ENCODE results near the gene CEP120. TPM values are rescaled to one million over a fixed set of nuclear protein-coding genes. Genes with fewer than 3 reads are reported as not detected.

Gene CEP120
- total and polyA plus RNA-seq, 2 of the 4 experiments (the other 2 are of a cell fraction) = 6.7 to 46.1 TPM

GRCh38 chr5:123298335-123299030, 124.7 kb downstream of the CEP120 start:
- H3K9me3 ChIP-seq (ENCODE audit: control insufficient read depth, insufficient read depth, low read length) = 0 out of 2 replicates have a peak, but pooled peaks cover 2% of the 10 kb centered on the region
- WGBS, 2 experiments (ENCODE audit: extremely low coverage in 2 of 2, insufficient read length in 1 of 2) = no CpG with 5 or more reads among the region's 2 CpGs
- H2AK5ac ChIP-seq (ENCODE audit: low read depth, low read length) = no peak overlapping the region
- H3K79me1 ChIP-seq (ENCODE audit: low read depth in 1 of 2, low read length in 2 of 2) = no peaks in the 10 kb centered on the region
- in situ Hi-C loops (cut with MboI; ENCODE audit: low sequenced_read_pairs) = no loop called here
- DNase-seq (no peak), ATAC-seq (ENCODE audit: low read depth) (no peak)
- no peaks in the 10 kb centered on the region for H4K20me1 ChIP-seq (ENCODE audit: insufficient read depth, low read length)
- no peak overlapping the region for H2BK5ac ChIP-seq (ENCODE audit: low read depth, low read length, poor library complexity, severe bottlenecking)
- H2AFZ ChIP-seq (replicated peaks; ENCODE audit: low read length, poor library complexity) = no peak overlapping the region
- H2BK120ac ChIP-seq (ENCODE audit: low read depth, low read length) = no peak overlapping the region
- H3K4me2 ChIP-seq (ENCODE audit: low read depth, low read length) = no peak overlapping the region
- ChIA-PET POLR2A (ENCODE audit: unreplicated experiment) (no interaction called here), CTCF (interaction anchor here (0.5 kb wide), 1 partner anchor 13 kb away, joined by 6 read pairs; no protein-coding TSS in a partner anchor)
- dilution Hi-C loops (cut with HindIII; ENCODE audit: low sequenced_read_pairs, unreplicated experiment) = no loop called here
- H3K9me1 ChIP-seq (ENCODE audit: insufficient read depth, low read length) = no peaks in the 10 kb centered on the region
- H3K9ac ChIP-seq (ENCODE audit: low read depth, low read length) = no peak overlapping the region
- TF ChIP-seq POLR2A (IDR thresholded peaks at IDR 0.05; ENCODE audit: low read depth, low read length) (no peak), RFX5 (IDR thresholded peaks at IDR 0.05; ENCODE audit: low read depth, low read length) (no peak), CHD1 (IDR thresholded peaks at IDR 0.05; ENCODE audit: low read depth, low read length) (no peak), SMC3 (IDR thresholded peaks at IDR 0.05; ENCODE audit: low read depth, low read length) (no peak), MAZ (IDR thresholded peaks at IDR 0.05; ENCODE audit: borderline replicate concordance, low read depth, low read length) (no peak), MAFK (IDR thresholded peaks at IDR 0.05; ENCODE audit: low read depth, low read length) (no peak), RCOR1 (IDR thresholded peaks at IDR 0.05; ENCODE audit: insufficient replicate concordance, low read length) (no peak), CEBPB (IDR thresholded peaks at IDR 0.05; ENCODE audit: low read depth, low read length) (no peak), FOS (IDR thresholded peaks at IDR 0.05; ENCODE audit: low read depth, low read length) (no peak), MXI1 (IDR thresholded peaks at IDR 0.05; ENCODE audit: borderline replicate concordance, low read depth, low read length) (no peak), BHLHE40 (IDR thresholded peaks at IDR 0.05; ENCODE audit: low read depth, low read length) (no peak), RAD21 (IDR thresholded peaks at IDR 0.05; ENCODE audit: low read length) (no peak), NFE2L2 (IDR thresholded peaks at IDR 0.05; ENCODE audit: low read depth, low read length) (no peak)
- TF ChIP-seq, protein P1, sequence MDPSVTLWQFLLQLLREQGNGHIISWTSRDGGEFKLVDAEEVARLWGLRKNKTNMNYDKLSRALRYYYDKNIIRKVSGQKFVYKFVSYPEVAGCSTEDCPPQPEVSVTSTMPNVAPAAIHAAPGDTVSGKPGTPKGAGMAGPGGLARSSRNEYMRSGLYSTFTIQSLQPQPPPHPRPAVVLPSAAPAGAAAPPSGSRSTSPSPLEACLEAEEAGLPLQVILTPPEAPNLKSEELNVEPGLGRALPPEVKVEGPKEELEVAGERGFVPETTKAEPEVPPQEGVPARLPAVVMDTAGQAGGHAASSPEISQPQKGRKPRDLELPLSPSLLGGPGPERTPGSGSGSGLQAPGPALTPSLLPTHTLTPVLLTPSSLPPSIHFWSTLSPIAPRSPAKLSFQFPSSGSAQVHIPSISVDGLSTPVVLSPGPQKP (IDR thresholded peaks at IDR 0.05; ENCODE audit: borderline replicate concordance, low read depth, low read length) = no peak
- TF ChIP-seq, protein P2, sequence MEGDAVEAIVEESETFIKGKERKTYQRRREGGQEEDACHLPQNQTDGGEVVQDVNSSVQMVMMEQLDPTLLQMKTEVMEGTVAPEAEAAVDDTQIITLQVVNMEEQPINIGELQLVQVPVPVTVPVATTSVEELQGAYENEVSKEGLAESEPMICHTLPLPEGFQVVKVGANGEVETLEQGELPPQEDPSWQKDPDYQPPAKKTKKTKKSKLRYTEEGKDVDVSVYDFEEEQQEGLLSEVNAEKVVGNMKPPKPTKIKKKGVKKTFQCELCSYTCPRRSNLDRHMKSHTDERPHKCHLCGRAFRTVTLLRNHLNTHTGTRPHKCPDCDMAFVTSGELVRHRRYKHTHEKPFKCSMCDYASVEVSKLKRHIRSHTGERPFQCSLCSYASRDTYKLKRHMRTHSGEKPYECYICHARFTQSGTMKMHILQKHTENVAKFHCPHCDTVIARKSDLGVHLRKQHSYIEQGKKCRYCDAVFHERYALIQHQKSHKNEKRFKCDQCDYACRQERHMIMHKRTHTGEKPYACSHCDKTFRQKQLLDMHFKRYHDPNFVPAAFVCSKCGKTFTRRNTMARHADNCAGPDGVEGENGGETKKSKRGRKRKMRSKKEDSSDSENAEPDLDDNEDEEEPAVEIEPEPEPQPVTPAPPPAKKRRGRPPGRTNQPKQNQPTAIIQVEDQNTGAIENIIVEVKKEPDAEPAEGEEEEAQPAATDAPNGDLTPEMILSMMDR (conservative IDR thresholded peaks at IDR 0.05; ENCODE audit: low read depth, low read length) = no peak
- TF ChIP-seq, protein P3, sequence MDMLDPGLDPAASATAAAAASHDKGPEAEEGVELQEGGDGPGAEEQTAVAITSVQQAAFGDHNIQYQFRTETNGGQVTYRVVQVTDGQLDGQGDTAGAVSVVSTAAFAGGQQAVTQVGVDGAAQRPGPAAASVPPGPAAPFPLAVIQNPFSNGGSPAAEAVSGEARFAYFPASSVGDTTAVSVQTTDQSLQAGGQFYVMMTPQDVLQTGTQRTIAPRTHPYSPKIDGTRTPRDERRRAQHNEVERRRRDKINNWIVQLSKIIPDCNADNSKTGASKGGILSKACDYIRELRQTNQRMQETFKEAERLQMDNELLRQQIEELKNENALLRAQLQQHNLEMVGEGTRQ (IDR thresholded peaks at IDR 0.05; ENCODE audit: low read depth, low read length) = no peak
- H3K23ac ChIP-seq (ENCODE audit: low read depth, low read length) = no peak overlapping the region
- no peak overlapping the region for H3K27ac ChIP-seq (ENCODE audit: insufficient read depth, low read length)
- no peak overlapping the region for H2BK15ac ChIP-seq (ENCODE audit: low read depth, low read length)
- no peak overlapping the region for H4K5ac ChIP-seq (ENCODE audit: low read depth, low read length)
- no peaks in the 10 kb centered on the region for H3K4me1 ChIP-seq (ENCODE audit: control insufficient read depth, insufficient read depth, low read length)
- H3K4ac ChIP-seq (ENCODE audit: low read depth, low read length) = no peak overlapping the region
- H4K8ac ChIP-seq (ENCODE audit: low read depth in 2 of 2, low read length in 2 of 2) = no peak overlapping the region
- no TSS peak for BruUV-seq (replicated peaks)
- H3K18ac ChIP-seq (ENCODE audit: low read depth, low read length) = no peak overlapping the region
- intact Hi-C loops (cut with micrococcal nuclease) = no loop called here
- H4K91ac ChIP-seq (ENCODE audit: insufficient read depth, low read depth, low read length) = no peak overlapping the region
- H2BK20ac ChIP-seq (ENCODE audit: low read depth, low read length) = no peak overlapping the region
- no peaks in the 10 kb centered on the region for H3K27me3 ChIP-seq (ENCODE audit: control insufficient read depth, insufficient read depth, low read length)
- no peak overlapping the region for H3K14ac ChIP-seq (replicated peaks; ENCODE audit: low read depth, low read length)
- H3K4me3 ChIP-seq (ENCODE audit: insufficient read depth, low read depth, low read length) = no peak overlapping the region
- no peaks in the 10 kb centered on the region for H3K36me3 ChIP-seq (ENCODE audit: control insufficient read depth, insufficient read depth, low read length)
- no peak overlapping the region for H3K56ac ChIP-seq (ENCODE audit: extremely low read depth, insufficient read depth, low read length)
- H2AK9ac ChIP-seq (replicated peaks; ENCODE audit: low read depth, low read length, poor library complexity) = no peak overlapping the region

Data from IMR-90 (cell line).